SK-N-SH (cell line): ENCODE measurements around the gene WWOX. TPM values are rescaled to one million over a fixed set of nuclear protein-coding genes. Genes with fewer than 3 reads are reported as not detected.

Experiments
- CTCF ChIA-PET: fragments of 300-600, 350-600 bp; formaldehyde crosslinking; extraction: SDS; loops from one replicate; lab custom pipeline; 2021; lab: Yijun Ruan, JAX
- POLR2A ChIA-PET: fragments of 350-600 bp; sonication (Branson Sonifier 250); formaldehyde crosslinking; extraction: SDS; loops from one replicate; lab custom pipeline; 2020; ENCODE audit warnings: antibody characterized with exemption, inconsistent platforms; lab: Yijun Ruan, JAX
- DNase-seq: peaks from one replicate; pipeline ENCODE4 v3.0.0; 2012
- H2AFZ ChIP-seq: fragments of 200-600 bp; sonication (generic); 2 replicates; pipeline ENCODE4 v1.8.1; 2016; ENCODE audit warnings: antibody characterized with exemption, mild to moderate bottlenecking, low read depth
- H3F3A ChIP-seq: fragments of 200-600 bp; sonication (generic); replicated peaks from 2 replicates; pipeline ENCODE3; 2016; ENCODE audit warnings: antibody characterized with exemption, mild to moderate bottlenecking; ENCODE audit not compliant: insufficient read depth
- H3K27ac ChIP-seq, 2 experiments: fragments of 200-500 bp in 1 of 2; fragments of 200-600 bp in 1 of 2; sonication (Bioruptor generic) in 1 of 2; sonication (generic), shearing (Covaris generic) in 1 of 2; 2 replicates each; pipeline versions ENCODE4 v1.5.1 to v1.6.1; 2014 to 2016; ENCODE audit warnings: low read depth in 2 of 2, inconsistent platforms in 1 of 2, low read length in 1 of 2, mild to moderate bottlenecking in 1 of 2, mixed read lengths in 1 of 2
- H3K27me3 ChIP-seq: fragments of 200-600 bp; sonication (generic), shearing (Covaris generic); 2 replicates; pipeline ENCODE4 v1.6.1; 2016; ENCODE audit warnings: mixed run types; ENCODE audit not compliant: insufficient read depth
- H3K36me3 ChIP-seq, 2 experiments: fragments of 200-500 bp in 1 of 2; fragments of 200-600 bp in 1 of 2; sonication (Bioruptor generic) in 1 of 2; sonication (generic) in 1 of 2; replicated peaks in 1 of 2; 2 replicates each; pipeline versions ENCODE3 to v1.5.1; 2014 to 2016; ENCODE audit warnings: low read length in 1 of 2, mild to moderate bottlenecking in 1 of 2; ENCODE audit not compliant: insufficient read depth in 2 of 2, control insufficient read depth in 1 of 2
- H3K4me1 ChIP-seq, 2 experiments: fragments of 200-500 bp in 1 of 2; fragments of 200-600 bp in 1 of 2; sonication (Bioruptor generic) in 1 of 2; sonication (generic), shearing (Covaris generic) in 1 of 2; 2 replicates each; pipeline versions ENCODE4 v1.5.1 to v1.6.1; 2014 to 2016; ENCODE audit warnings: low read depth in 1 of 2, low read length in 1 of 2, mixed run types in 1 of 2; ENCODE audit not compliant: insufficient read depth in 2 of 2, control insufficient read depth in 1 of 2
- H3K4me2 ChIP-seq: fragments of 200-600 bp; sonication (generic), shearing (Covaris generic); 2 replicates; pipeline ENCODE4 v1.6.1; 2017; ENCODE audit warnings: mixed run types
- H3K4me3 ChIP-seq, 2 experiments: fragments of 200-500 bp in 1 of 2; fragments of 200-600 bp in 1 of 2; sonication (Bioruptor generic) in 1 of 2; sonication (generic), shearing (Covaris generic) in 1 of 2; 2 replicates each; pipeline versions ENCODE4 v1.5.1 to v1.8.1; 2014 to 2016; ENCODE audit warnings: low read depth in 2 of 2, inconsistent platforms in 1 of 2, low read length in 1 of 2, mild to moderate bottlenecking in 1 of 2, mixed read lengths in 1 of 2, moderate library complexity in 1 of 2
- H3K79me2 ChIP-seq: fragments of 200-600 bp; sonication (generic); 2 replicates; pipeline ENCODE4 v1.8.1; 2017; ENCODE audit warnings: mild to moderate bottlenecking; ENCODE audit not compliant: insufficient read depth
- H3K9ac ChIP-seq: fragments of 200-600 bp; sonication (generic); 2 replicates; pipeline ENCODE4 v1.6.1; 2017; ENCODE audit warnings: mixed run types
- H3K9me2 ChIP-seq: fragments of 200-600 bp; sonication (generic); 2 replicates; pipeline ENCODE4 v1.6.1; 2017; ENCODE audit warnings: mixed run types
- H3K9me3 ChIP-seq: fragments of 200-600 bp; sonication (generic); 2 replicates; pipeline ENCODE4 v1.6.1; 2017; ENCODE audit warnings: mixed run types, mild to moderate bottlenecking, moderate library complexity
- H4K20me1 ChIP-seq: fragments of 200-600 bp; sonication (generic); 2 replicates; pipeline ENCODE4 v1.6.1; 2017; ENCODE audit warnings: mild to moderate bottlenecking, mixed run types; ENCODE audit not compliant: insufficient read depth
- CHD2 ChIP-seq: fragments of 150-350 bp; IDR thresholded peaks from 2 replicates; pipeline ENCODE4 v1.6.1; 2018; ENCODE audit warnings: low read length; ENCODE audit not compliant: partially characterized antibody
- ELF1 ChIP-seq: IDR thresholded peaks from 2 replicates; pipeline ENCODE4 v1.4.0; 2012
- EP300 ChIP-seq, 2 experiments: IDR thresholded peaks; 2 replicates each; pipeline versions ENCODE4 v1.4.0 to v1.6.1; 2012; ENCODE audit warnings: borderline replicate concordance in 1 of 2, low read depth in 1 of 2, low read length in 1 of 2
- FOSL2 ChIP-seq: IDR thresholded peaks from 2 replicates; pipeline ENCODE4 v1.4.0; 2012; ENCODE audit warnings: low read depth, mild to moderate bottlenecking, moderate library complexity, borderline replicate concordance
- JUND ChIP-seq: IDR thresholded peaks from 2 replicates; pipeline ENCODE4 v1.4.0; 2012
- MAX ChIP-seq: IDR thresholded peaks from 2 replicates; pipeline ENCODE4 v1.4.0; 2012; ENCODE audit warnings: low read depth
- MEF2A ChIP-seq: IDR thresholded peaks from 2 replicates; pipeline ENCODE4 v1.4.0; 2012; ENCODE audit warnings: low read depth, borderline replicate concordance
- MXI1 ChIP-seq: IDR thresholded peaks from 2 replicates; pipeline ENCODE4 v1.6.1; 2012; ENCODE audit warnings: mild to moderate bottlenecking, low read depth, low read length, improper control_type of control experiment
- NFIC ChIP-seq: IDR thresholded peaks from 2 replicates; pipeline ENCODE4 v1.4.0; 2012; ENCODE audit warnings: borderline replicate concordance
- NRF1 ChIP-seq: IDR thresholded peaks from 2 replicates; pipeline ENCODE4 v1.6.1; 2012; ENCODE audit warnings: low read depth, mild to moderate bottlenecking, low read length
- POLR2AphosphoS5 ChIP-seq: IDR thresholded peaks from 2 replicates; pipeline ENCODE4 v1.6.1; 2012; ENCODE audit warnings: low read depth, low read length
- RAD21 ChIP-seq: IDR thresholded peaks from 2 replicates; pipeline ENCODE4 v1.6.1; 2012; ENCODE audit warnings: mild to moderate bottlenecking, low read length
- RCOR1 ChIP-seq: fragments of 150-350 bp; IDR thresholded peaks from 2 replicates; pipeline ENCODE4 v1.6.1; 2017; ENCODE audit warnings: antibody characterized with exemption, low read length
- REST ChIP-seq: IDR thresholded peaks from 2 replicates; pipeline ENCODE4 v1.6.1; 2012; ENCODE audit warnings: mild to moderate bottlenecking, low read depth, low read length, moderate library complexity
- RXRA ChIP-seq: IDR thresholded peaks from 2 replicates; pipeline ENCODE4 v1.4.0; 2012; ENCODE audit warnings: low read depth, mild to moderate bottlenecking, borderline replicate concordance
- TEAD4 ChIP-seq: IDR thresholded peaks from 2 replicates; pipeline ENCODE4 v1.4.0; 2012; ENCODE audit warnings: mild to moderate bottlenecking, borderline replicate concordance; ENCODE audit not compliant: insufficient read depth
- USF1 ChIP-seq: IDR thresholded peaks from 2 replicates; pipeline ENCODE4 v1.4.0; 2012; ENCODE audit warnings: low read depth, borderline replicate concordance
- ZBTB33 ChIP-seq: IDR thresholded peaks from 2 replicates; pipeline ENCODE4 v1.4.0; 2012; ENCODE audit warnings: low read depth, borderline replicate concordance
- WGBS: methylation state at CpG from one replicate; pipeline ENCODE4 v1.1.6; 2017; ENCODE audit warnings: low lambda C conversion rate; 5-methylcytosine and 5-hydroxymethylcytosine counted together
- polyA plus RNA-seq, 3 experiments: library from polyadenylated mRNA; depleted of rRNA; stranded (reverse); fragments of >200 nt; gene quantifications; 2 replicates each; pipeline ENCODE4 v1.2.3, GENCODE V29; 2012

The WWOX gene
- polyA plus RNA-seq, 1 of the 3 experiments (the other 2 are of a cell fraction): 10.8 TPM

GRCh38 chr16:78915811-78916345 is 816.4 kb downstream of the WWOX start:
- Histone ChIP-seq H3K36me3 (no peaks in the 10 kb centered on the region), H4K20me1 (no peaks in the 10 kb centered on the region), H3K27ac (no peak overlapping the region), H3K9me2 (no peaks in the 10 kb centered on the region), H3F3A (no peaks in the 10 kb centered on the region), H3K27me3 (no peaks in the 10 kb centered on the region), H3K4me2 (no peak overlapping the region), H3K9ac (no peak overlapping the region), H3K4me3 (no peak overlapping the region), H3K4me1 (no peaks in the 10 kb centered on the region; a peak in 1 of 4 replicates), H2AFZ (no peak overlapping the region), H3K79me2 (no peaks in the 10 kb centered on the region), H3K9me3 (no peaks in the 10 kb centered on the region; the same call in 1 of the 2 replicates)
- ChIA-PET POLR2A (no interaction called here), CTCF (interaction anchor here (0.6 to 0.8 kb wide), 2 partner anchors 31 to 542 kb away, joined by 3 read pairs; no protein-coding TSS in a partner anchor)
- DNase-seq: no peak
- no peak for TF ChIP-seq NFIC
- WGBS: 22% methylated on average over 9 of the region's 9 CpGs

- no peaks in the 10 kb centered on the region; the same call in 1 of the 2 replicates for H3K9me3 ChIP-seq
- H3K27me3 ChIP-seq: no peaks in the 10 kb centered on the region
- H3K4me3 ChIP-seq: no peak overlapping the region
- no peaks in the 10 kb centered on the region for H3K36me3 ChIP-seq
- no peaks in the 10 kb centered on the region for H3K79me2 ChIP-seq
- no peaks in the 10 kb centered on the region for H4K20me1 ChIP-seq
- no peak overlapping the region for H3K27ac ChIP-seq
- ChIA-PET POLR2A (no interaction called here), CTCF (interaction anchor here (1.0 to 1.1 kb wide), 2 partner anchors 39 to 685 kb away, joined by 3 read pairs; no protein-coding TSS in a partner anchor)
- 34% methylated on average over 7 of the region's 7 CpGs for WGBS
- H3F3A ChIP-seq: no peaks in the 10 kb centered on the region
- no peaks in the 10 kb centered on the region; a peak in 1 of 4 replicates for H3K4me1 ChIP-seq
- no peaks in the 10 kb centered on the region for H3K9me2 ChIP-seq
- TF ChIP-seq RXRA (no peak), TEAD4 (no peak), RCOR1 (no peak), POLR2AphosphoS5 (no peak), REST (no peak), FOSL2 (no peak), JUND (no peak), EP300 (IDR thresholded peaks at IDR 0.05; ENCODE audit: borderline replicate concordance in 1 of 2, low read depth in 1 of 2, low read length in 1 of 2) (no peak), USF1 (no peak), ELF1 (no peak), MEF2A (no peak), ZBTB33 (no peak), NRF1 (no peak), MXI1 (no peak), MAX (no peak), NFIC (no peak), CHD2 (no peak), RAD21 (no peak)
- H3K9ac ChIP-seq: no peak overlapping the region
- H3K4me2 ChIP-seq: no peak overlapping the region
- no peak for DNase-seq
- no peak overlapping the region for H2AFZ ChIP-seq
These were observed 817.6 kb downstream of the WWOX start for GRCh38 chr16:78916928-78917545.
